Esophagus squamous epithelium (tissue), 5 donors: ENCODE measurements around the gene FGF3. TPM values are rescaled to one million over a fixed set of nuclear protein-coding genes. Genes with fewer than 3 reads are reported as not detected.
"Not testable (repeated sequence)": the region's sequence is repeated elsewhere in the genome, so short reads cannot be mapped to it uniquely, and the experiment has no call there.

ENCODE experiments used
- DNase-seq: peaks from one replicate; lab custom pipeline; 2025; lab: John Stamatoyannopoulos, UW
- H3K27ac ChIP-seq, 4 donors: fragments of 200-600 bp; sonication (generic); one replicate each; pipeline ENCODE4 v1.5.1; 2016 to 2019; ENCODE audit warnings: mild to moderate bottlenecking in 1 of 4
- H3K27me3 ChIP-seq, 4 donors: fragments of 200-600 bp; sonication (generic); 1 replicate in 3 of 4; 2 replicates in 1 of 4; pipeline versions ENCODE4 v1.5.1 to v1.6.0; 2017 to 2021; ENCODE audit warnings: antibody characterized with exemption in 1 of 4
- H3K36me3 ChIP-seq, 3 donors: fragments of 200-600 bp; sonication (generic); one replicate each; pipeline ENCODE4 v1.5.1; 2016 to 2019
- H3K4me1 ChIP-seq, 3 donors: fragments of 200-600 bp; sonication (generic); one replicate each; pipeline ENCODE4 v1.5.1; 2017 to 2019
- H3K4me3 ChIP-seq, 4 donors: fragments of 200-600 bp; sonication (generic); 1 replicate in 3 of 4; 2 replicates in 1 of 4; pipeline ENCODE4 v1.5.1; 2016 to 2019; ENCODE audit warnings: mild to moderate bottlenecking in 2 of 4, moderate library complexity in 1 of 4
- H3K9me3 ChIP-seq, 3 donors: fragments of 200-600 bp; sonication (generic); one replicate each; pipeline ENCODE4 v1.5.1; 2016 to 2019
- POLR2A ChIP-seq, 4 donors: fragments of 450-650 bp; IDR thresholded peaks; one replicate each; pipeline ENCODE4 v1.6.1; 2017; ENCODE audit warnings: antibody characterized with exemption in 4 of 4, mild to moderate bottlenecking in 4 of 4, moderate library complexity in 3 of 4
- WGBS, 2 donors: methylation state at CpG; one replicate each; pipeline ENCODE4 v1.1.5; 2018; 5-methylcytosine and 5-hydroxymethylcytosine counted together
- intact Hi-C: fragments of 100-400 bp; cut with DNase I; formaldehyde crosslinking; loops from one replicate; pipeline ENCODE4 v1.15.0; 2022
- total RNA-seq, 4 donors: library from RNA; depleted of rRNA; stranded (reverse); fragments of >200 nt; gene quantifications; one replicate each; pipeline ENCODE4 v1.1.0, GENCODE V29; 2016
- TF ChIP-seq, protein P1 (sequence below), 6 experiments: fragments of 450-650 bp in 4 of 6; fragments of 200-600 bp in 2 of 6; sonication (generic) in 2 of 6; IDR thresholded peaks; one replicate each; pipeline ENCODE4 v1.5.1; 2016 to 2019; ENCODE audit warnings: antibody characterized with exemption in 6 of 6, mild to moderate bottlenecking in 4 of 6, moderate library complexity in 4 of 6
- donor health status: DM: yes; HTN: yes; CAD: no.

FGF3 gene
- total RNA-seq, 4 donors from 2014 or later, result not detected

DNA sequence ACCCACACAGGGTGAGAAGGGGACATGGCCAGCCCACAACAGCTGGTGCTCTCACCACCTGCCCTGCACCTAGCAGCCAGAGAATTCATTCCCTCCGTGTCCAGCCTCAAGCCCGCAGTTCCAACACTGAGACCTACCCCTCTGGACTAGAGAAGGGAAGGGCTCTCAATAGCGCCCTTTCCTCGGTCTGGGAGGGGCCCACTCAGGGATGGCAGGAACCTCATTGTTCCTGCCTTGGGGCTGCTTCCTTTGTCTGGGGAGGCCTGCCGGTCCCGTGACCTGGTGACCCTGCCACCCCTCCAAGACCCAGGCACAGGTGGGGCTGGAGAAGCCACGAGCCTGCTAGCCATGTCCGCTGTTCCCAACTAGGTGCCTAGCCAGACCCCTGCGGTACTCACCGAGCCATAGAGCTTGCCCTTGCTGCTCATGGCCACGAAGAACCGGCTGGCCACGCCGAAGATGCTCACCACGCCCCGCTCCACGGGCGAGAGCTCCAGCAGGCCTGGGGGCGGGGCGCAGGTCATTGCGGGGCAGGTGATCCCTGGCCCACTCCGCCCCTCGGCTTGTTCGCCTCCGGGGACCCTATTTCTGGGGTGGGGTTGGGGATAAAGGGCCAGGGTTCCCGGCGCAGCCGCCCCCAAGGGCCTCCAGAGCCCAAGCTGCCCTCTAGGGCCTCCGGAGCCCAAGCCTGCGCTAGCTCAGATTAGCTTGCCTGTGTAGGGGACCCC lies 45.4 kb downstream of the FGF3 start:
- H3K27me3 ChIP-seq, result peaks cover 16 to 100% (median 18%) of the 10 kb centered on the region in 4 donors
- DNase-seq, result no peak
- H3K4me3 ChIP-seq, result no peak overlapping the region
- no peaks in the 10 kb centered on the region for H3K9me3 ChIP-seq
- intact Hi-C loops, result no loop called here
- no peak for TF ChIP-seq POLR2A (IDR thresholded peaks at IDR 0.05)
- TF ChIP-seq, protein P1, sequence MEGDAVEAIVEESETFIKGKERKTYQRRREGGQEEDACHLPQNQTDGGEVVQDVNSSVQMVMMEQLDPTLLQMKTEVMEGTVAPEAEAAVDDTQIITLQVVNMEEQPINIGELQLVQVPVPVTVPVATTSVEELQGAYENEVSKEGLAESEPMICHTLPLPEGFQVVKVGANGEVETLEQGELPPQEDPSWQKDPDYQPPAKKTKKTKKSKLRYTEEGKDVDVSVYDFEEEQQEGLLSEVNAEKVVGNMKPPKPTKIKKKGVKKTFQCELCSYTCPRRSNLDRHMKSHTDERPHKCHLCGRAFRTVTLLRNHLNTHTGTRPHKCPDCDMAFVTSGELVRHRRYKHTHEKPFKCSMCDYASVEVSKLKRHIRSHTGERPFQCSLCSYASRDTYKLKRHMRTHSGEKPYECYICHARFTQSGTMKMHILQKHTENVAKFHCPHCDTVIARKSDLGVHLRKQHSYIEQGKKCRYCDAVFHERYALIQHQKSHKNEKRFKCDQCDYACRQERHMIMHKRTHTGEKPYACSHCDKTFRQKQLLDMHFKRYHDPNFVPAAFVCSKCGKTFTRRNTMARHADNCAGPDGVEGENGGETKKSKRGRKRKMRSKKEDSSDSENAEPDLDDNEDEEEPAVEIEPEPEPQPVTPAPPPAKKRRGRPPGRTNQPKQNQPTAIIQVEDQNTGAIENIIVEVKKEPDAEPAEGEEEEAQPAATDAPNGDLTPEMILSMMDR (IDR thresholded peaks at IDR 0.05), result no peak
- no peak overlapping the region for H3K27ac ChIP-seq
- peaks cover 0 to 17% (median 0%) of the 10 kb centered on the region in 3 donors for H3K4me1 ChIP-seq
- WGBS, 2 donors, result 12% methylated on average over 10 of the region's 30 CpGs; no CpG with 5 or more reads in 1 of the 2 donors
- H3K36me3 ChIP-seq, result no peaks in the 10 kb centered on the region

DNA sequence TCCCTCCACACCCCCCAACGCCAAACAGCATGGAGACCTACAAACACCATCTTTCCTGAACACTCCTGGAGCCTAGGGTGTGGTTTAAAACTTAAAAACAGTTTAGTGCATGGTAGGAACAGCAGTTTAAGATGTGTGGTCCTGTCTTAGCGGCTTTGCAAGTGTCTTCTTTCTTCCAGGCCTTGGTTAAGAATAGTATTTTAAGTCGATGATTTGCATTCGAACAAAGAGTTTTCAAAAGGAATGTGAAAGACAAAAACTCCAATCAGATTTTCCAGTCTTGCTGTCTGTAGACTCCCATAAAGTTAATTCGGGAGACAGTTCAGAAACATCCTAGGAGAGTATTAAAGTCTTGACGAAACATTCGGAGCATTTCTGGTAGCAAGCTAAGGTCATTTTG lies 47.8 kb downstream of the FGF3 start:
- H3K4me1 ChIP-seq, result peaks cover 0 to 17% (median 0%) of the 10 kb centered on the region in 3 donors
- DNase-seq, result no peak
- H3K9me3 ChIP-seq, result no peaks in the 10 kb centered on the region
- H3K36me3 ChIP-seq, result no peaks in the 10 kb centered on the region
- H3K4me3 ChIP-seq, result no peak overlapping the region
- H3K27ac ChIP-seq, result no peak overlapping the region
- WGBS, 2 donors, result 38 to 57% methylated on average over 7 of the region's 7 CpGs
- intact Hi-C loops, result no loop called here
- H3K27me3 ChIP-seq, result peaks cover 12 to 94% (median 17%) of the 10 kb centered on the region in 4 donors
- TF ChIP-seq, protein P1 (IDR thresholded peaks at IDR 0.05), result no peak
- TF ChIP-seq POLR2A (IDR thresholded peaks at IDR 0.05), result no peak

DNA sequence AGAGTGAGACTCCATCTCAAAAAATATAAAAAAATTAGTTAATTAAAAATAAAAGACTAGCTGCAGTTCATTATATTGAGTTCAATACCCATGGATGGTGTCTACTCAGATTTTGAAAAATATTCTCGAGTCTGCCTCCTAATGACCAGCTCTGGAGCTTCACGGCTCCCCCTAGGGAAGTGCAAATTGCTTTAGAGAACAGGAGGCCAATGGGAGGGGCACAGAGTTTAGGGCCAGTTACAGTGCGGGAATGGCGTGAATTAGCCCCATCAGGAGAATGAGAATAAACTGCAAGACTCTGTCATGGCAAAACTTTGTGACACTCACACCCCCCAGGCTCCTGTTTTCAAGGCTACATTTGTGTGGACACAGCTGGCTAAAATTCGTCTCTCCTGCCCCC lies 48.7 kb downstream of the FGF3 start:
- 22 to 27% methylated on average over 5 of the region's 5 CpGs for WGBS, 2 donors
- Histone ChIP-seq H3K4me1 (peaks cover 0 to 17% (median 0%) of the 10 kb centered on the region in 3 donors), H3K9me3 (no peaks in the 10 kb centered on the region), H3K27me3 (peaks cover 9 to 87% (median 14%) of the 10 kb centered on the region in 4 donors), H3K4me3 (no peak overlapping the region), H3K27ac (no peak overlapping the region), H3K36me3 (no peaks in the 10 kb centered on the region)
- no peak for DNase-seq
- TF ChIP-seq POLR2A (IDR thresholded peaks at IDR 0.05), result no peak
- TF ChIP-seq, protein P1 (IDR thresholded peaks at IDR 0.05), result no peak
- intact Hi-C loops, result no loop called here

DNA sequence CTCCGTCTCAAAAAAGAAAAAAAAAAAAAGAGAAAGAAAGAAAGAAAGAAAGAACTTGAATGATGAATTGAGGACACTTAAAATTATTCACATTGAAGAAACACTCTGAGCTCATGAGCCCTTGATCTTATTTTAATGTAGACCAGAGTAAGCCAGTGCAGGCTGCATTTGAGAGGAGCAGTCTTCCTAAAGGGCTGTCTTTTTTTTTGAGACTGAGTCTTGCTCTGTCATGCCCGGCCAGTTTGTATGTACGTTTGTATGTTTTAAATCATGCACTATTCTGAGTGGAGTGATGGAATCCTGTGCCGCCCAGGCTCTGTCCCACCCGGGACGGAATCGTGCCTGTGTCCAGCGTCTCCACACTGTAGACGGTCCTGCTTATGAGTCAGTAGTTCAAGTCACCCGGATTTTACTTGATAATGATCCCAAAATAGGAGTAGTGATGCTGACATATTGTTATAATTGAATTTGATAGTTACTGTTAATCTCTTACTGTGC lies 53.7 kb downstream of the FGF3 start:
- WGBS, 2 donors, result 46 to 58% methylated on average over 8 to 10 of the region's 10 CpGs
- no peaks in the 10 kb centered on the region for H3K9me3 ChIP-seq
- H3K27me3 ChIP-seq, result peaks cover 0 to 84% (median 0%) of the 10 kb centered on the region in 4 donors
- DNase-seq, result no peak
- no peaks in the 10 kb centered on the region for H3K4me1 ChIP-seq
- H3K4me3 ChIP-seq, result no peak overlapping the region
- no peaks in the 10 kb centered on the region for H3K36me3 ChIP-seq
- intact Hi-C loops, result no loop called here
- TF ChIP-seq POLR2A (IDR thresholded peaks at IDR 0.05), result no peak
- TF ChIP-seq, protein P1 (IDR thresholded peaks at IDR 0.05), result no peak
- H3K27ac ChIP-seq, result no peak overlapping the region

DNA sequence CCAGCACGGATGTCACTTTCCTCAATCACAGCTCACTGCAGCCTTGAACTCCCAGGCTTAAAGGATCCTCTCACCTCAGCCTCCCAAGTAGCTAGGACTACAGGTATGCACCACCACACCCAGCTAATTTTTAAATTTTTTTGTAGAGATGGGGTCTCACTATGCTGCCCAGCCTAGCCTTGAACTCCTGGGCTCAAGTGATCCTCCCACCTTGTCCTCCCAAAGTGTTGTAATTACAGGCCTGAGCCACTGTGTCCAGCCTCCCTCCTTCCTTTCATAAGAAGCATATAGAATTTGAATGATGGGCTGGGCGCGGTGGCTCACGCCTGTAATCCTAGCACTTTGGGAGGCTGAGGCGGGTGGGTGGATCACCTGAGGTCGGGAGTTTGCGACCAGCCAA lies 54.3 kb downstream of the FGF3 start:
- intact Hi-C loops, H3K9me3 ChIP-seq, DNase-seq, H3K36me3 ChIP-seq, H3K4me3 ChIP-seq, H3K27ac ChIP-seq, H3K4me1 ChIP-seq: not testable (repeated sequence)
- peaks cover 0 to 82% (median 0%) of the 10 kb centered on the region in 4 donors for H3K27me3 ChIP-seq
- WGBS, 2 donors, result 70 to 97% methylated on average over 4 to 5 of the region's 7 CpGs
